LHCN-M2 (cell line): ENCODE data around the gene HOXB6. TPM values are rescaled to one million over a fixed set of nuclear protein-coding genes. Genes with fewer than 3 reads are reported as not detected.
A peak's percentile ranks its signal among the peaks of the same experiment; 100 is the strongest.

Source experiments
- DNase-seq: peaks from one replicate; pipeline ENCODE4 v3.0.0-alpha.2; 2012; ENCODE audit warnings: low read depth
- total RNA-seq: library from RNA; depleted of rRNA; stranded (reverse); fragments of >200 nt; gene quantifications from 2 replicates; pipeline ENCODE4 v1.2.3, GENCODE V29; 2014

Gene HOXB6
- total RNA-seq, 1 experiment from 2014 or later: 24.9 TPM

DNA sequence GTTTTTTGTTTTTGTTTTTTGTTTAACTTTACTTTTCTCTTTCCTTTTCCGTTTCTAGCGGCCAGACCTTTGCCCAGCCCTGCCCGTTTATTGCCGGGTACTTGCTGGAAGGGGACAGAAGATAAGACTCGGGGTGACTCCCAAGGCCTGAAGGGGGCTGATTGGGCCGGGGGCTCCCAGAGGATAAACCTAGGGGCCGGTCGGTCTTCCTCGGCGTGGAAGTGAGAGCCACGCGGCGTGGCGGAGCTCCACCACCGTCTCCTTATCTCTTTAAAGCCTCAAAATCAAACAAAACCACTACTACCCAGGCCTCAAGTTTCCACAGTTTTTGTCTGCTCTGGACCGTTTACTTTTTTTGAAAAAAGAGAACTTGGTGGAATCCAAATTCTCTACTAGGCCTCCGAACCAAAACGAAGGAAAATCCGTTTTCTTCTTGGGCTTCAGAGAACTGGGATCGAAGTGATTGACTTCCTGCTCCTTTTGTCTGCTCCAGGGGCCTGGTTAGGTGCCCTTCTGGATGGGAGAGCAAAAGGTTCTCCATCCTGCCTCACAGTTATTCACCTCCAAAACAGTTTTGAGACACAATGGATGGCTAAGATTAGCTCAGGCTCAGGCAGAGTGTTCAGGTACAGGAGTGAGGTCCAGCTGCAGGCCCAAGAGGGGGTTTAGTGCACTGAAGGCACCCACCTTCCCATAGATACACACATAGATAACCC is 29.9 kb upstream of the HOXB6 start:
- no peak for DNase-seq

- DNase-seq: no peak
Measured at GRCh38 chr17:48633266-48633677, 28.5 kb upstream of the HOXB6 start.

DNA sequence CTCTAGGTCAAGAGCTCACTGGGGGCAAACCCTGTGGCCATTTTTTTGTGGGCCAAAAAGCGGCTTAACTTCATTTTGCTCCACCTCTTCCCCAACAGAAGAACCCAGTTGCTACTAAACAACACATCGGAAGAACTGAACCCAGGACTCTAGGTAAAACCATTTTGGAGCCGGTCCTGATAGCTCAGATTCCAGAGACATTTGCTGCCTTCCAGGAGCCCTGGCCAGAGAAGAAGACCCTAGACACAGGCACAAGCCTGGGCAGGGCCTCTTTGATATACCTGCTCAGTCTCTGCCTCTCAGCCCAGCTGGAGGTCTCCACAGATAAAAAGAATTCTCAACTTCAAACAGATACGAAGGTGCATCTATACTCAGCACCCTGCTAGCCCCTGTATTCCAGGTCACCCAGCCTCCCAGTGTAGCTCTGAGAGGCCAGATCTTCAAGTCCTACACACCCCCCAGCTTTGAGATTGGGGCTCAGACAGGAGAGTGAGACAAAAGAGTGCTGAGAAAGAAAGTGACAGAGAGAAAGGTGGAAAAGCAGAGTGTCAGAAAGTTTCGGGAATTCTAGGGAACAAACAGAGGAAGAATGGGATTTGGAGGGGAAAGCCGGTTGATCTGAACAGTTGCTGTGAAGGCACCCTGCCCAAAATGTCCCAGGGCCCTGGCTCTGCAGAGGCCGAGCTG is 27.9 kb upstream of the HOXB6 start:
- DNase-seq: no peak

- no peak for DNase-seq
Measured at GRCh38 chr17:48631693-48632578, 27.1 kb upstream of the HOXB6 start.

- DNase-seq: no peak
Measured at GRCh38 chr17:48630925-48631692, 26.3 kb upstream of the HOXB6 start.

GRCh38 chr17:48630009-48630924 is 25.5 kb upstream of the HOXB6 start:
- DNase-seq: no peak

DNA sequence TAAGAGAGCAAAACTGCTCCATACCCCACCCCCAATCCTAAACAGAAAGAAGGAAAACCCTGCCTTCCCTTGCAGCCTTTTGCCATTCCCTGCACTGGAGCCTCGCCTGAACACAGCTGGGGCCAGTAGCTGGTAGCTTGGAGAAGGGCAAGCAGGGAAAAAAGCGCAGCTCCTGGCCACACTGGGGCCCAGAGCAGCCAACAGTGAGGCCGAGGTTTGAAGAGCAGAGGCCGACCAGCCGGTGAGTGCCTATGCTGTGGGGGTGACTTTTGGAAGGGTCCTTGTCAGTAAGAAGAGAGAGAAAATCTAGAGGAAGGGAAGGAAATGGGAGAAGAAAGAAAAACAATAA is 24.6 kb upstream of the HOXB6 start:
- no peak for DNase-seq

- no peak for DNase-seq
Measured at GRCh38 chr17:48628649-48629410, 24.0 kb upstream of the HOXB6 start.

GRCh38 chr17:48627623-48628521 is 23.1 kb upstream of the HOXB6 start:
- no peak for DNase-seq

GRCh38 chr17:48627118-48627597 is 22.4 kb upstream of the HOXB6 start:
- DNase-seq: no peak

- peak; percentile 48 for DNase-seq
Measured at GRCh38 chr17:48626245-48627117, 21.7 kb upstream of the HOXB6 start, which contains the start of gene HOXB9. HOXB9 (minus strand) TSS chr17:48626358; CDS start chr17:48626269, 89 bp downstream.

DNA sequence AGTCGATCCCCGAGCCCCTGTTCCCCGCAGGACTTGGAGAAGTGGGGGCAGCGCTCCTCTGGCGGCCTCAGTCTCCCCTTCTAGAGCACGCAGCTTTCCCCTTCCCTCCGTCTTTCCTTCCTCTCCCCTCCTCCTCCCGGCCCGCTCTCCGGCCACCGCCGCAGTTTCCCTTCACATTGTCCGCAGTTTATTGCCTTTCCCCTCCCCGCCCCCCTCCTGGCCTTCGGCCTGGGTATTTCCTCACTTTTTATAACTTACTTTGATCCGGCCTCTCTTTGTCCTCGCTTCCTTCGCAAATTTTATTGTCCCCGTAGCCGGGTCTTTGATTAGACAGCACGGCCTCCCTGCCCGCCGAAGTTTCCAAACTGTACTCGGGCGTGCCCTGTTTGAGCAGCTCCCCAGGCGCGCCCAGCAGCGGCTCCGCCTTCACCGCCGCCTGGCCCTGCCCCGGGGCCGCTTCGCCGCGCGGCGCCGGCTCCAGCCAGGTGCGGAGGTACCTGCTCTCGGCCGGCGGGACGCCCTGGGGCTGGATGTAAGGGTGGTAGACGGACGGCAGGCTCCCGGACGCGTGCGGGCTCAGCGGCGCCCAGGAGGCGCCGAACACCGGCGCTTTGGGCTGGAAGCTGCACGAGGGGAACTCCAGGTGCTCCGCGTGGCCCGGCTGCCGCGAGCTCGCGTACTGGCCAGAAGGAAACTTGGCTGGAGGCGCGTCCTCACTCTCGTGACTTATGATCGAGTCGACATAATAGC is 20.9 kb upstream of the HOXB6 start:
- DNase-seq: peak; percentile 33

DNA sequence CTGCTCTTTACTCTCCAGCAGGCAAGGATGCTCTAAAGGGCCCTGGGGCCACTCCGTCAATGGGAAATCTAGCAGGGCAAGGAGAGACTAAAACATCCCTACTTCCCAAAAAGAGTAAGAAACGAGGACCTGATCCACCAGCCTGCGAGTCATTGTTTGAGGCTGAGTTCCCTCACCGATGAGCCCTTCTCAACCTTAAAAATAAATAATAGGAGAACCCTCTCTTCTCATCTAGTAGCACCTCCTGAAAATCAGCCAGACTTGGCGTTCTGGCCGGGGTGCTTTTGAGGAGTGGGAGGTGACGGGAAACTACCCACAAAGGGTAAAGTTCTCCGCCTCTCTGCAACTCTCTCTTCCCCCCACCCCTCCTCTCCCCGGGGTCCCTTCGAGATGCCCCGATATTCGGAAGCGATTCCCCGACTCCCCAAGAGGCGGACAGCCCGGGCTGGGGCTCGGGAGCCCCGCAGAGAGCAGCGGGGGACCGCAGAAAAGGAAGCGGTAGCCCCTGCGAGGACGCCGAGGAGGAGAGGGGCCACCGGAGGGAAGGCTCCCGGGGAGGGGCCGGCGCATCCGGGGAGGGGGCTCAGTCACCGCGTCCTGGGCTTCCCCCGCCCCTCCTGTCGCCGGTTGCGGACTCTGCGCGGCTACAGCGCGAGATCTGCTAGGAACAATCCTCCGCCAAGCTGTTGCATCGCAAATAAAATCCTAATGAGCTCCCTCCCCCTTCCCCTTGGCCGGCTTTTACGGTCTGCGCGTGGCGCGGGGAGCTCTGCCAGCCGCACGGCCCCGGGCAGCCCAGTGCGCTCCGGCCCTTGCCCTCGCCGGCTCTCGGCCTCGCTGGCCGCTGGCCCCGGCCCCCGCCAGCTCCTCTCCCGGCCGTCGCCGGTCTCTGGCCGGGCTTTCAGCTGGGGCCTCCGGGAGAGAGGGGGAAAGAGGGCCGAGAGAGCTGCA is 20.0 kb upstream of the HOXB6 start:
- DNase-seq: peak; percentile 24

DNA sequence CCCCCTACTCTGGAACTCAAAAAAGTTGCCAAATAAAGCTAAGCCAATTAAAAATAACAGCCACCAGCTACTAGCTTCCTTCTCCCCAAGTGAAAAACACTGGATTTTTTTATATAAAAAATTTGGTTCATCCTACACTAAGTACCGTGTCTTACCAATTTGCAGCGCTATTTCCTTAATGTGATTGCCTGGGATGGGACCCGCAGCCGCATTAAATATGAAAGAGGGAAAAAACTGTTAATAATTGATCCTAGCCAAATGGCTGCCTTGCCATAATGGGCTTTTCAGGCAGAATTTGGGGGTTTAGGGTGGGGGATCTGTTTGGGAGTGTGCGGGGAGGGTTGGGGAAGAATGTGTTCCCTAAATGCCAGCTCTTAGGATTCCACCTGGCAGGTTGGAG is 19.3 kb upstream of the HOXB6 start:
- no peak for DNase-seq

GRCh38 chr17:48623583-48623982 is 18.8 kb upstream of the HOXB6 start:
- no peak for DNase-seq
